Ovary (tissue), 3 donors: Measurements from ENCODE around the gene LMX1B.

ENCODE experiments used
- CTCF ChIP-seq, 3 donors: fragments of 450-650 bp in 2 of 3; fragments of 200-600 bp in 1 of 3; IDR thresholded peaks; one replicate each; pipeline versions ENCODE4 v1.5.1 to v1.8.0; 2016 to 2022; ENCODE audit warnings: antibody characterized with exemption in 3 of 3, mild to moderate bottlenecking in 1 of 3
- POLR2A ChIP-seq: fragments of 450-650 bp; IDR thresholded peaks from one replicate; pipeline ENCODE4 v1.6.1; 2017; ENCODE audit warnings: antibody characterized with exemption, mild to moderate bottlenecking, moderate library complexity
- donor health status: DM: no; HTN: no; CAD: no.

DNA sequence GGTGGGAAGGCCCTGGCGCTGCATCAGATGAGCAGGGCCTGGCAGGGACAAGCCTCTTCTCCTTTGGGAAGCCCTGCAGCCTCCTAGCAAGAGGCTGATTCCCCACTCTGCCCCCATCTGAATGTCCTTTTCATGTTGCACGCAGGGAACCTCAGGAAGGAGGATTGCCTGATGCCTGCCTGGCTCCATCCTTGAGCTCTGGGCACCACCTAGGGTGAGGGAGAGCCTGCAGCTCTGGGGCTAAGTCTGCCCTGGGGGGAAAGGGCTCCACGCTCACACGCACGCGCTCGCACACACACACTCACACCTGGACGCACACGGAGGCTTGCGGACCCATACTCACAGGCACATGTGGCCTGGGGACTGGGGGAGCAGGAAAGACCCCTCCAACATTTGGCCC is 86.6 kb downstream of the LMX1B start:
- no peak for TF ChIP-seq CTCF (IDR thresholded peaks at IDR 0.05)
- TF ChIP-seq POLR2A: no peak
